Spleen (tissue), 11 donors: ENCODE measurements around the gene CLBA1. TPM values are rescaled to one million over a fixed set of nuclear protein-coding genes. Genes with fewer than 3 reads are reported as not detected.
"Not testable (repeated sequence)": the region's sequence is repeated elsewhere in the genome, so short reads cannot be mapped to it uniquely, and the experiment has no call there.

Source experiments
- DNase-seq: peaks from one replicate; pipeline ENCODE4 v3.0.0-alpha.2; 2020
- H3K27ac ChIP-seq, 8 donors: fragments of 200-600 bp; sonication (generic) in 7 of 8; 1 replicate in 4 of 8; 2 replicates in 4 of 8; pipeline versions ENCODE4 v1.5.0 to v1.8.0; 2016 to 2021; ENCODE audit warnings: inconsistent platforms in 4 of 8, mild to moderate bottlenecking in 4 of 8, moderate library complexity in 1 of 8
- H3K27me3 ChIP-seq, 7 donors: fragments of 200-600 bp; sonication (generic) in 6 of 7; replicated peaks in 1 of 7; 1 replicate in 4 of 7; 2 replicates in 3 of 7; pipeline versions ENCODE4 v1.5.0 to v1.8.0; 2016 to 2021; ENCODE audit warnings: inconsistent platforms in 3 of 7, mild to moderate bottlenecking in 1 of 7
- H3K36me3 ChIP-seq, 6 donors: fragments of 200-600 bp; sonication (generic) in 5 of 6; 1 replicate in 4 of 6; 2 replicates in 2 of 6; pipeline versions ENCODE4 v1.5.0 to v1.8.0; 2016 to 2021; ENCODE audit warnings: inconsistent platforms in 2 of 6
- H3K4me1 ChIP-seq, 6 donors: fragments of 200-600 bp; sonication (generic) in 5 of 6; 1 replicate in 3 of 6; 2 replicates in 3 of 6; pipeline versions ENCODE4 v1.5.0 to v1.8.0; 2016 to 2021; ENCODE audit warnings: inconsistent platforms in 3 of 6
- H3K4me3 ChIP-seq, 8 donors: fragments of 200-600 bp; sonication (generic) in 7 of 8; 1 replicate in 4 of 8; 2 replicates in 4 of 8; pipeline versions ENCODE4 v1.5.0 to v1.8.0; 2016 to 2021; ENCODE audit warnings: inconsistent platforms in 4 of 8, mild to moderate bottlenecking in 4 of 8, moderate library complexity in 2 of 8
- H3K9me3 ChIP-seq, 8 donors: fragments of 200-600 bp; sonication (generic) in 7 of 8; 1 replicate in 4 of 8; 2 replicates in 4 of 8; pipeline versions ENCODE4 v1.5.0 to v1.8.0; 2016 to 2021; ENCODE audit warnings: inconsistent platforms in 4 of 8
- POLR2A ChIP-seq, 3 donors: fragments of 450-650 bp; IDR thresholded peaks; one replicate each; pipeline ENCODE4 v1.5.1; 2017; ENCODE audit warnings: antibody characterized with exemption in 3 of 3, mild to moderate bottlenecking in 1 of 3
- POLR2AphosphoS5 ChIP-seq, 3 donors: sonication (generic); formaldehyde crosslinking; IDR thresholded peaks; one replicate each; pipeline ENCODE4 v1.5.1; 2017; ENCODE audit warnings: antibody characterized with exemption in 3 of 3
- WGBS, 5 donors: extraction: QIAGEN DNeasy Blood & Tissue Kit in 3 of 5; methylation state at CpG; one replicate each; pipeline versions ENCODE4 v1.1.5 to v1.1.7; 2013 to 2018; 5-methylcytosine and 5-hydroxymethylcytosine counted together
- intact Hi-C: fragments of 100-400 bp; cut with DNase I; formaldehyde crosslinking; loops from one replicate; pipeline ENCODE4 v1.15.0; 2023; ENCODE audit warnings: low total_unique reads
- polyA plus RNA-seq, 3 donors: library from polyadenylated mRNA; stranded (reverse); fragments of 200-250 nt; gene quantifications; one replicate each; pipeline ENCODE4 v1.2.1, GENCODE V29; 2013
- total RNA-seq, 7 donors: library from RNA; depleted of rRNA in 3 of 7; stranded (reverse); fragments of >200 nt in 3 of 7; fragmentation: NEBNext Ultra II Directional in 4 of 7; extraction: Animal tissue kit (Norgen Biotek cat#: 25700) in 4 of 7; gene quantifications; one replicate each; pipeline versions ENCODE4 v1.1.0 to v1.2.1, GENCODE V29; 2016 to 2021
- TF ChIP-seq, protein P1 (sequence below), 11 experiments: fragments of 200-600 bp in 7 of 11; fragments of 450-650 bp in 4 of 11; sonication (generic) in 4 of 11; IDR thresholded peaks in 8 of 11; conservative IDR thresholded peaks in 3 of 11; 1 replicate in 7 of 11; 2 replicates in 4 of 11; pipeline versions ENCODE4 v1.4.0 to v1.8.0; 2016 to 2021; ENCODE audit warnings: antibody characterized with exemption in 11 of 11, inconsistent platforms in 4 of 11, mild to moderate bottlenecking in 1 of 11
- donor health status: healthy with polysubstance abuse.
- donor health status: DM: no; HTN: no; CAD: no; lungs with moderate emphysema.
- donor health status: DM: no; HTN: no; CAD: no.
- donor health status: Bipolar disorder and iron deficiency.
- donor health status: healthy.
- donor health status: DM: no; HTN: no; CAD: no.
- donor health status: DM: yes; HTN: yes; CAD: no.

The CLBA1 gene
- total and polyA plus RNA-seq, 10 donors, result 1.7 to 4.3 (median 3.7) TPM

DNA sequence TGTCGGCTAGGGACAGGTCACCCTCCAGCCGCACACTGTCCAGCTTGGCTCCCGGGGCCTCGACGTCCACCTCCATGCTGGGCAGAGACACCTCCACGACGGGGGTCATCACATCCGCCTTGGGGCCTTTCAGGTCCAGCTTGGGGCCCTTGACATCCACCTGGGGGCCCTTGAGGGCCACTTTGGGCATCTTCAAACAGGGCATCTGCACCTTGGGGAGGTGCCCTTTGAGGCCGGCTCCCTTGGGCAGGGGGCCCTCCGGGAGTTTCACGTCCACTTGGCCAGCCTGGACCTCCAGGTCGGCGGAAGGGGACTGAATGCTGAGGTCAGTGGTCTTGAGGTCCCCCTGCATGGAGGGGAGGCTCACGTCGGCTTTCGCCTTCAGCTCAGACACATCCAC lies 43.0 kb upstream of the CLBA1 start:
- no peak overlapping the region for H3K4me3 ChIP-seq
- DNase-seq, result no peak
- intact Hi-C loops, result no loop called here
- no peaks in the 10 kb centered on the region for H3K9me3 ChIP-seq
- H3K27me3 ChIP-seq, result no peaks in the 10 kb centered on the region
- no peak for TF ChIP-seq POLR2AphosphoS5 (IDR thresholded peaks at IDR 0.05)
- no peak for TF ChIP-seq POLR2A (IDR thresholded peaks at IDR 0.05)
- TF ChIP-seq, protein P1, sequence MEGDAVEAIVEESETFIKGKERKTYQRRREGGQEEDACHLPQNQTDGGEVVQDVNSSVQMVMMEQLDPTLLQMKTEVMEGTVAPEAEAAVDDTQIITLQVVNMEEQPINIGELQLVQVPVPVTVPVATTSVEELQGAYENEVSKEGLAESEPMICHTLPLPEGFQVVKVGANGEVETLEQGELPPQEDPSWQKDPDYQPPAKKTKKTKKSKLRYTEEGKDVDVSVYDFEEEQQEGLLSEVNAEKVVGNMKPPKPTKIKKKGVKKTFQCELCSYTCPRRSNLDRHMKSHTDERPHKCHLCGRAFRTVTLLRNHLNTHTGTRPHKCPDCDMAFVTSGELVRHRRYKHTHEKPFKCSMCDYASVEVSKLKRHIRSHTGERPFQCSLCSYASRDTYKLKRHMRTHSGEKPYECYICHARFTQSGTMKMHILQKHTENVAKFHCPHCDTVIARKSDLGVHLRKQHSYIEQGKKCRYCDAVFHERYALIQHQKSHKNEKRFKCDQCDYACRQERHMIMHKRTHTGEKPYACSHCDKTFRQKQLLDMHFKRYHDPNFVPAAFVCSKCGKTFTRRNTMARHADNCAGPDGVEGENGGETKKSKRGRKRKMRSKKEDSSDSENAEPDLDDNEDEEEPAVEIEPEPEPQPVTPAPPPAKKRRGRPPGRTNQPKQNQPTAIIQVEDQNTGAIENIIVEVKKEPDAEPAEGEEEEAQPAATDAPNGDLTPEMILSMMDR (IDR thresholded peaks at IDR 0.05 in 8 of 11, conservative IDR thresholded peaks at IDR 0.05 in 3 of 11), result no peak
- no peaks in the 10 kb centered on the region for H3K36me3 ChIP-seq
- H3K27ac ChIP-seq, result no peak overlapping the region
- H3K4me1 ChIP-seq, result no peaks in the 10 kb centered on the region
- 92 to 97% (median 94%) methylated on average over 2 to 16 of the region's 16 CpGs for WGBS, 5 donors

DNA sequence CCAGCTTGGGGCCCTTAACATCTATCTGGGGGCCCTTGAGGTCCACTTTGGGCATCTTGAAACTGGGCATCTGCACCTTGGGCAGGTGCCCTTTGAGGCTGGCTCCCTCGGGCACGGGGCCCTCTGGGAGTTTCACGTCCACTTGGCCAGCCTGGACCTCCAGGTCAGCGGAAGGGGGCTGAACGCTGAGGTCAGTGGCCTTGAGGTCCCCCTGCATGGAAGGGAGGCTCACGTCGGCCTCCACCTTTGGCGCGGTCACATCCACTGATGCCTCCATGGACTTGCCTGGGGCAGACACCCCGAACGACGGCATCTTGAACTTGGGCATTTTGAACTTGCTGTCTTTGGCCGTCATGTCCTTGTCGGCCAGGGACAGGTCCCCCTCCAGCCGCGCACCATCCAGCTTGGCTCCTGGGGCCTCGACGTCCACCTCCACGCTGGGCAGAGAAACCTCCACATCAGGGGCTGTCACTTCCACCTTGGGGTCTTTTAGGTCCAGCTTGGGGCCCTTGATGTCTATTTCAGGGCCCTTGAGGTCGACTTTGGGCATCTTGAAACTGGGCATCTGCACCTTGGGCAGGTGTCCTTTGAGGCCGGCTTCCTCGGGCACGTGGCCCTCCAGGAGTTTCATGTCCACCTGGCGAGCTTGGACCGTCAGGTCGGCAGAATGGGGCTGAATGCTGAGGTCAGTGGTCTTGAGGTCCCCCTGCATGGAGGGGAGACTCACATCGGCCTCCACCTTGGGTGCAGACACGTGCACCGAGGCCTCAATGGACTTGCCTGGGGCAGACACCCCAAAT lies 42.2 kb upstream of the CLBA1 start:
- intact Hi-C loops, H3K36me3 ChIP-seq, H3K27me3 ChIP-seq, DNase-seq, H3K4me1 ChIP-seq, H3K4me3 ChIP-seq, H3K9me3 ChIP-seq, H3K27ac ChIP-seq: not testable (repeated sequence)
- 81 to 95% (median 90%) methylated on average over 17 to 29 of the region's 29 CpGs for WGBS, 5 donors

DNA sequence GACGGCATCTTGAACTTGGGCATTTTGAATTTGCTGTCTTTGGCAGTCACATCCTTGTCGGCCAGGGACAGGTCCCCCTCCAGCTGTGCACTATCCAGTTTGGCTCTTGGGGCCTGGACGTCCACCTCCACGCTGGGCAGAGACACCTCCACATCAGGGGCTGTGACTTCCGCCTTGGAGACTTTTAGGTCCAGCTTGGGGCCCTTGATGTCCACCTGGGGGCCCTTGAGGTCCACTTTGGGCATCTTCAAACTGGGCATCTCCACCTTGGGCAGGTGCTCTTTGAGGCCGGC lies 41.6 kb upstream of the CLBA1 start:
- intact Hi-C loops, H3K4me3 ChIP-seq, H3K9me3 ChIP-seq, H3K36me3 ChIP-seq, H3K27ac ChIP-seq, H3K27me3 ChIP-seq, H3K4me1 ChIP-seq: not testable (repeated sequence)
- 64 to 94% (median 86%) methylated on average over 5 to 6 of the region's 6 CpGs for WGBS, 5 donors
- DNase-seq, result peak; percentile 66

DNA sequence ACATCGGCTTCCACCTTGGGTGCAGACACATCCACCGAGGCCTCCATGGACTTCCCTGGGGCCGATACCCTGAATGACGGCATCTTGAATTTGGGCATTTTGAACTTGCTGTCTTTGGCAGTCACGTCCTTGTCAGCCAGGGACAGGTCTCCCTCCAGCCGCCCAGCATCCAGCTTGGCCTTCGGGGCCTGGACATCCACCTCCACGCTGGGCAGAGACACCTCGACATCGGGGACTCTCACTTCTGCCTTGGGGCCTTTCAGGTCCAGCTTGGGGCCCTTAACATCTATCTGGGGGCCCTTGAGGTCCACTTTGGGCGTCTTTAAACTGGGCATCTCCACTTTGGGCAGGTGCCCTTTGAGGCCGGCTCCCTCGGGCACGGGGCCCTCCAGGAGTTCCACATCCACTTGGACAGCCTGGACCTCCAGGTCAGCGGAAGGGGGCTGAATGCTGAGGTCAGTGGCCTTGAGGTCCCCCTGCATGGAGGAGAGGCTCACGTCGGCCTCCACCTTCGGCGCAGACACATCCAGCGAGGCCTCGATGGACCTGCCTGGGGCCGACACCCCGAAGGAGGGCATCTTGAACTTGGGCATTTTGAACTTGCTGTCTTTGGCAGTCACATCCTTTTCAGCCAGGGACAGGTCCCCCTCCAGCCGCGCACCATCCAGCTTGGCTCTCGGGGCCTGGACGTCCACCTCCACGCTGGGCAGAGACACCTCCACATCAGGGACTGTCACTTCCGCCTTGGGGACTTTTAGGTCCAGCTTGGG lies 41.0 kb upstream of the CLBA1 start:
- intact Hi-C loops, H3K36me3 ChIP-seq, H3K27me3 ChIP-seq, H3K4me3 ChIP-seq, H3K9me3 ChIP-seq, H3K27ac ChIP-seq, H3K4me1 ChIP-seq: not testable (repeated sequence)
- 88 to 95% (median 91%) methylated on average over 23 to 29 of the region's 29 CpGs for WGBS, 5 donors
- peak; percentile 66 for DNase-seq

DNA sequence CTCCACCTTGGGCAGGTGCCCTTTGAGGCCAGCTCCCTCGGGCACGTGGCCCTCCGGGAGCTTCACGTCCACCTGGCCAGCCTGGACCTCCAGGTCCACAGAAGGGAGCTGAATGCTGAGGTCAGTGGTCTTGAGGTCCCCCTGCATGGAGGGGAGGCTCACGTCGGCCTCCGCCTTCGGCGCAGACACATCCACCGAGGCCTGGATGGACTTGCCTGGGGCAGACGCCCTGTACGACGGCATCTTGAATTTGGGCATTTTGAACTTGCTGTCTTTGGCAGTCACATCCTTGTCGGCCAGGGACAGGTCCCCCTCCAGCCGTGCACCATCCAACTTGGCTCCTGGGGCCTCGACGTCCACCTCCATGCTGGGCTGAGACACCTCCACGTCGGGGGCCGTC lies 40.3 kb upstream of the CLBA1 start:
- WGBS, 5 donors, result 86 to 97% (median 89%) methylated on average over 15 to 20 of the region's 20 CpGs
- H3K9me3 ChIP-seq, H3K4me1 ChIP-seq, H3K27me3 ChIP-seq, H3K27ac ChIP-seq, intact Hi-C loops, H3K36me3 ChIP-seq, H3K4me3 ChIP-seq: not testable (repeated sequence)
- DNase-seq, result peak; percentile 60

DNA sequence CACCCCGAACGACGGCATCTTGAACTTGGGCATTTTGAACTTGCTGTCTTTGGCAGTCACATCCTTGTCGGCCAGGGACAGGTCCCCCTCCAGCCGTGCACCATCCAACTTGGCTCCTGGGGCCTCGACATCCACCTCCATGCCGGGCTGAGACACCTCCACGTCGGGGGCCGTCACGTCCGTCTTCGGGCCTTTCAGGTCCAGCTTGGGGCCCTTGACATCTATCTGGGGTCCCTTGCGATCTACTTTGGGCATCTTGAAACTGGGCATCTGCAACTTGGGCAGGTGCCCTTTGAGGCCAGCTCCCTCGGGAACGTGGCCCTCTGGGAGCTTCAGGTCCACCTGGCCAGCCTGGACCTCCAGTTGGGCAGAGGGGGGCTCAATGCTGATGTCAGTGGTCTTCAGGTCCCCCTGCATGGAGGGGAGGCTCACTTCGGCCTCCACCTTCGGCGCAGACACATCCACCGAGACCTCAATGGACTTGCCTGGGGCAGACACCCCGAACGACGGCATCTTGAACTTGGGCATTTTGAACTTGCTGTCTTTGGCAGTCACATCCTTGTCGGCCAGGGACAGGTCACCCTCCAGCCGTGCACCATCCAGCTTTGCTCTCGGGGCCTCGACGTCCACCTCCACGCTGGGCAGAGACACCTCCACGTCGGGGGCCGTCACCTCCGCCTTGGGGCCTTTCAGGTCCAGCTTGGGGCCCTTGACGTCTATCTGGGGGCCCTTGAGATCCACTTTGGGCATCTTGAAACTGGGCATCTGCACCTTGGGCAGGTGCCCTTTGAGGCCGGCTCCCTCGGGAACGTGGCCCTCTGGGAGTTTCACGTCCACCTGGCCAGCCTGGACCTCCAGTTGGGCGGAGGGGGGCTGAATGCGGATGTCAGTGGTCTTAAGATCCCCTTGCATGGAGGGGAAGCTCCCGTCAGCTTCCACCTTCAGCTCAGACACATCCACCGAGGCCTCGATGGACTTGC lies 39.3 kb upstream of the CLBA1 start:
- H3K9me3 ChIP-seq, H3K4me1 ChIP-seq, H3K4me3 ChIP-seq, H3K36me3 ChIP-seq, H3K27me3 ChIP-seq, H3K27ac ChIP-seq, intact Hi-C loops: not testable (repeated sequence)
- DNase-seq, result peak; percentile 56
- 85 to 94% (median 90%) methylated on average over 35 to 43 of the region's 43 CpGs for WGBS, 5 donors

DNA sequence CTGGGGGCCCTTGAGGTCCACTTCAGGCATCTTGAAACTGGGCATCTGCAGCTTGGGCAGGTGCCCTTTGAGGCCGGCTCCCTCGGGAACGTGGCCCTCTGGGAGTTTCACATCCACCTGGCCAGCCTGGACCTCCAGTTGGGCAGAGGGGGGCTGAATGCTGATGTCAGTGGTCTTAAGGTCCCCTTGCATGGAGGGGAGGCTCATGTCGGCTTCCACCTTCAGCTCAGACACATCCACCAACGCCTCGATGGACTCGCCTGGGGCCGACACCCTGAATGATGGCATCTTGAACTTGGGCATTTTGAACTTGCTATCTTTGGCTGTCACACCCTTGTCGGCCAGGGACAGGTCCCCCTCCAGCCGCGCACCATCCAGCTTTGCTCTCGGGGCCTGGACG lies 38.4 kb upstream of the CLBA1 start:
- intact Hi-C loops, H3K4me1 ChIP-seq, H3K4me3 ChIP-seq, H3K9me3 ChIP-seq, H3K27me3 ChIP-seq, H3K27ac ChIP-seq, H3K36me3 ChIP-seq: not testable (repeated sequence)
- WGBS, 5 donors, result 90 to 97% (median 93%) methylated on average over 11 to 13 of the region's 13 CpGs
- peak; percentile 38 for DNase-seq

DNA sequence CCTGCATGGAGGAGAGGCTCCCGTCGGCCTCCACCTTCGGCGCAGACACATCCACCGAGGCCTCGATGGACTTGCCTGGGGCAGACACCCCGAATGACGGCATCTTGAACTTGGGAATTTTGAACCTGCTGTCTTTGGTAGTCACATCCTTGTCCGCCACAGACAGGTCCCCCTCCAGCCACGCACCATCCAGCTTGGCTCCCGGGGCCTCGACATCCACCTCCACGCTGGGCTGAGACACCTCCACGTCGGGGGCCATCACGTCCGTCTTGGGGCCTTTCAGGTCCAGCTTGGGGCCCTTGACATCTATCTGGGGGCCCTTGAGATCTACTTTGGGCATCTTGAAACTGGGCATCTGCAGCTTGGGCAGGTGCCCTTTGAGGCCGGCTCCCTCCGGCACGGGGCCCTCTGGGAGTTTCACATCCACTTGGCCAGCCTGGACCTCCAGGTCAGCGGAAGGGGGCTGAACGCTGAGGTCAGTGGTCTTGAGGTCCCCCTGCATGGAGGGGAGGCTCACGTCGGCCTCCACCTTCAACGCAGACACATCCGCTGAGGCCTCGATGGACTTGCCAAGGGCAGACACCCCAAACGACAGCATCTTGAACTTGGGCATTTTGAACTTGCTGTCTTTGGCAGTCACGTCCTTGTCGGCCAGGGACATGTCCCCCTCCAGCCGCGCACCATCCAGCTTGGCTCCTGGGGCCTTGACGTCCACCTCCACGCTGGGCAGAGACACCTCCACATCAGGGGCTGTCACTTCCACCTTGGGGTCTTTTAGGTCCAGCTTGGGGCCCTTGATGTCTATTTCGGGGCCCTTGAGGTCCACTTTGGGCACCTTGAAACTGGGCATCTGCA lies 37.5 kb upstream of the CLBA1 start:
- intact Hi-C loops, H3K27me3 ChIP-seq, H3K4me1 ChIP-seq, H3K4me3 ChIP-seq, H3K9me3 ChIP-seq, H3K36me3 ChIP-seq, H3K27ac ChIP-seq: not testable (repeated sequence)
- 87 to 94% (median 93%) methylated on average over 20 to 35 of the region's 35 CpGs for WGBS, 5 donors
- peak; percentile 67 for DNase-seq
